ENCODE data around the gene ATP10A.

- TF ChIP-seq CTCF (IDR thresholded peaks at IDR 0.05) = no peak
- TF ChIP-seq POLR2A (IDR thresholded peaks at IDR 0.05) = no peak
- no peak for TF ChIP-seq EP300 (IDR thresholded peaks at IDR 0.05)
- TF ChIP-seq POLR2AphosphoS5 (IDR thresholded peaks at IDR 0.05) = no peak
Measured at GRCh38 chr15:25797511-25797935, 65.6 kb downstream of the ATP10A start.
